Stomach (tissue), 9 donors: ENCODE measurements around the gene VEPH1. TPM values are rescaled to one million over a fixed set of nuclear protein-coding genes. Genes with fewer than 3 reads are reported as not detected.

Source experiments
- DNase-seq, 2 donors: peaks; one replicate each; pipeline versions ENCODE4 v3.0.0 to v3.0.0-alpha.2; 2013 to 2019
- H3K27ac ChIP-seq, 5 donors: fragments of 200-600 bp in 4 of 5; sonication (generic) in 4 of 5; one replicate each; pipeline ENCODE4 v1.5.1; 2013 to 2019; ENCODE audit warnings: mild to moderate bottlenecking in 1 of 5, moderate library complexity in 1 of 5
- H3K27me3 ChIP-seq, 3 donors: fragments of 200-600 bp; sonication (generic); one replicate each; pipeline ENCODE4 v1.5.1; 2017 to 2019; ENCODE audit warnings: mixed run types in 1 of 3
- H3K36me3 ChIP-seq, 4 donors: fragments of 200-600 bp; sonication (generic); 1 replicate in 3 of 4; 2 replicates in 1 of 4; pipeline ENCODE4 v1.5.1; 2016 to 2019
- H3K4me1 ChIP-seq, 4 donors: fragments of 200-600 bp; sonication (generic); one replicate each; pipeline ENCODE4 v1.5.1; 2016 to 2019
- H3K4me3 ChIP-seq, 4 donors: fragments of 200-600 bp; sonication (generic) in 3 of 4; one replicate each; pipeline ENCODE4 v1.5.1; 2016 to 2019; ENCODE audit warnings: mild to moderate bottlenecking in 1 of 4
- H3K9me3 ChIP-seq, 4 donors: fragments of 200-600 bp; sonication (generic); one replicate each; pipeline ENCODE4 v1.5.1; 2016 to 2019
- EP300 ChIP-seq: sonication (generic); formaldehyde crosslinking; IDR thresholded peaks from one replicate; pipeline ENCODE4 v1.6.1; 2017; ENCODE audit warnings: antibody characterized with exemption
- POLR2A ChIP-seq, 4 donors: fragments of 450-650 bp; IDR thresholded peaks; one replicate each; pipeline ENCODE4 v1.6.1; 2016; ENCODE audit warnings: antibody characterized with exemption in 4 of 4, control low read depth in 2 of 4, mild to moderate bottlenecking in 1 of 4, moderate library complexity in 1 of 4
- POLR2AphosphoS5 ChIP-seq, 3 donors: sonication (generic); formaldehyde crosslinking; IDR thresholded peaks; one replicate each; pipeline ENCODE4 v1.6.1; 2016; ENCODE audit warnings: antibody characterized with exemption in 3 of 3
- WGBS, 5 donors: extraction: QIAGEN DNeasy Blood & Tissue Kit in 3 of 5; methylation state at CpG; one replicate each; pipeline versions ENCODE4 v1.1.5 to v1.1.7; 2013 to 2018; 5-methylcytosine and 5-hydroxymethylcytosine counted together
- intact Hi-C: fragments of 100-400 bp; cut with DNase I; formaldehyde crosslinking; loops from one replicate; pipeline ENCODE4 v1.15.1; 2023; ENCODE audit warnings: low total_unique reads
- polyA plus RNA-seq, 3 donors: library from polyadenylated mRNA; stranded (reverse); fragments of 200-250 nt; gene quantifications; one replicate each; pipeline ENCODE4 v1.2.3, GENCODE V29; 2013
- total RNA-seq, 5 donors: library from RNA; depleted of rRNA; stranded (reverse); fragments of >200 nt; gene quantifications; one replicate each; pipeline versions ENCODE4 v1.1.0 to v1.2.3, GENCODE V29; 2014 to 2016
- TF ChIP-seq, protein P1 (sequence below), 7 experiments: fragments of 450-650 bp in 4 of 7; fragments of 200-600 bp in 3 of 7; sonication (generic) in 3 of 7; IDR thresholded peaks; one replicate each; pipeline ENCODE4 v1.5.1; 2016 to 2019; ENCODE audit warnings: antibody characterized with exemption in 7 of 7, control low read depth in 2 of 7, mild to moderate bottlenecking in 1 of 7
- donor health status: healthy with polysubstance abuse.
- donor health status: Bipolar disorder and iron deficiency.
- donor health status: healthy.

Gene VEPH1
- total and polyA plus RNA-seq, 8 donors, result 0.58 to 9.4 (median 1.5) TPM; not detected in 1

GRCh38 chr3:157301755-157302154 lies 201.5 kb downstream of the VEPH1 start:
- intact Hi-C loops, result no loop called here
- no peaks in the 10 kb centered on the region for H3K9me3 ChIP-seq
- H3K27me3 ChIP-seq, result no peaks in the 10 kb centered on the region
- no peaks in the 10 kb centered on the region for H3K36me3 ChIP-seq
- H3K4me1 ChIP-seq, result no peaks in the 10 kb centered on the region
- no peak for DNase-seq
- 85 to 95% (median 92%) methylated on average over 2 of the region's 2 CpGs for WGBS, 5 donors
- no peak overlapping the region for H3K4me3 ChIP-seq
- TF ChIP-seq POLR2AphosphoS5 (IDR thresholded peaks at IDR 0.05) (no peak), EP300 (no peak), POLR2A (IDR thresholded peaks at IDR 0.05) (no peak)
- TF ChIP-seq, protein P1, sequence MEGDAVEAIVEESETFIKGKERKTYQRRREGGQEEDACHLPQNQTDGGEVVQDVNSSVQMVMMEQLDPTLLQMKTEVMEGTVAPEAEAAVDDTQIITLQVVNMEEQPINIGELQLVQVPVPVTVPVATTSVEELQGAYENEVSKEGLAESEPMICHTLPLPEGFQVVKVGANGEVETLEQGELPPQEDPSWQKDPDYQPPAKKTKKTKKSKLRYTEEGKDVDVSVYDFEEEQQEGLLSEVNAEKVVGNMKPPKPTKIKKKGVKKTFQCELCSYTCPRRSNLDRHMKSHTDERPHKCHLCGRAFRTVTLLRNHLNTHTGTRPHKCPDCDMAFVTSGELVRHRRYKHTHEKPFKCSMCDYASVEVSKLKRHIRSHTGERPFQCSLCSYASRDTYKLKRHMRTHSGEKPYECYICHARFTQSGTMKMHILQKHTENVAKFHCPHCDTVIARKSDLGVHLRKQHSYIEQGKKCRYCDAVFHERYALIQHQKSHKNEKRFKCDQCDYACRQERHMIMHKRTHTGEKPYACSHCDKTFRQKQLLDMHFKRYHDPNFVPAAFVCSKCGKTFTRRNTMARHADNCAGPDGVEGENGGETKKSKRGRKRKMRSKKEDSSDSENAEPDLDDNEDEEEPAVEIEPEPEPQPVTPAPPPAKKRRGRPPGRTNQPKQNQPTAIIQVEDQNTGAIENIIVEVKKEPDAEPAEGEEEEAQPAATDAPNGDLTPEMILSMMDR (IDR thresholded peaks at IDR 0.05), result no peak
- H3K27ac ChIP-seq, result no peak overlapping the region

GRCh38 chr3:157300981-157301663 lies 202.1 kb downstream of the VEPH1 start:
- Histone ChIP-seq H3K4me1 (no peaks in the 10 kb centered on the region), H3K4me3 (no peak overlapping the region), H3K9me3 (no peaks in the 10 kb centered on the region), H3K27me3 (no peaks in the 10 kb centered on the region), H3K36me3 (no peaks in the 10 kb centered on the region), H3K27ac (no peak overlapping the region)
- TF ChIP-seq POLR2AphosphoS5 (IDR thresholded peaks at IDR 0.05) (no peak), EP300 (no peak), POLR2A (IDR thresholded peaks at IDR 0.05) (no peak)
- WGBS, 5 donors, result 73 to 83% (median 77%) methylated on average over 9 of the region's 9 CpGs
- no peak for DNase-seq
- intact Hi-C loops, result no loop called here

DNA sequence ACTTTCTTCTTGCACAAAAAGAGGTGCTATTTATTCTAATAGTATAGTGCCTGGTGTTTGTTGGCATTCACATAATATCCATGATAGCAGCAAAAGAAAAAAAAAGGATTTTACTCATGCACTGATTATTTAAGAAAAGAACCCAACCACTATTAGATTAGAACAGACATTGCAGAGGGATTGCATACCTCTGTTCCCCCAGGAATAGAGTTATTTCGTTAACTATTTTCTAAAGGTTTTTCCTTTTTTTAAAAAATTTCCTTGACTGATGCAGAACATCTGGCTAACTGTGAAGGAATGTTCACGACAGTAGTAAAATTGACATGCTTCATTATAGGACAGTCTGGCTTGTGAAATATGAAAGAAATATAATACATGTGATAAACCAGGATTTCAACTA lies 203.1 kb downstream of the VEPH1 start:
- intact Hi-C loops, result no loop called here
- H3K36me3 ChIP-seq, result no peaks in the 10 kb centered on the region
- no peaks in the 10 kb centered on the region for H3K27me3 ChIP-seq
- no peak overlapping the region for H3K4me3 ChIP-seq
- TF ChIP-seq POLR2AphosphoS5 (IDR thresholded peaks at IDR 0.05) (no peak), POLR2A (IDR thresholded peaks at IDR 0.05) (no peak), EP300 (no peak)
- TF ChIP-seq, protein P1 (IDR thresholded peaks at IDR 0.05), result no peak
- H3K9me3 ChIP-seq, result no peaks in the 10 kb centered on the region
- no peak for DNase-seq
- 75 to 83% (median 78%) methylated on average over 2 of the region's 2 CpGs for WGBS, 5 donors
- H3K4me1 ChIP-seq, result no peaks in the 10 kb centered on the region
- H3K27ac ChIP-seq, result no peak overlapping the region

DNA sequence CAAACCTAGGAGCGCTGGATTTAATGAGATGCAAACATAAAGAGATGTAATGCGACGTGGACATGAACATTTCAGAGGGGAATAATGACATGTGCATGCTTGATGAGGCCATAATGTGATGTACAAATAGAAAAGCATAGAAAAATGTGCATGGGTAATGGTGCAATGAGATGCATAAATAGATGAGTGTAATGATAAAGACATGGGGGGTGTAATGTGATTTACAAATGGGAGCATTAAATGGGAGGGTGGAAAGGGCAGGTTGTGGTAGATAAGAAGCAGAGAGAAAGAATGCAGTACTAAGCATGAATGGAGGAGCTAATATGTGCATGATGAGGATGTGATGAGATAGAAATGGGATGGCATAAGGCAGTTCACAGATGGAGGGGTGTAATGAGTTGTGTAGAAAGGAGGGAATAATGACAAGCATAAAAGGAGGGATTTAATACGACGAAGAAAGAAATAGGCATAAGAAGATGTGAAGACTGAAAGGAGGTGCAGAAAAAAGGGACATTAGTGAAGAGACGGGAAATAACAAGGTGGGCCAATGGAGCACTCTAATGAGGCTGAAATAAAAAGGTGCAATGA lies 205.8 kb downstream of the VEPH1 start:
- intact Hi-C loops, result no loop called here
- Histone ChIP-seq H3K4me1 (no peaks in the 10 kb centered on the region), H3K27me3 (no peaks in the 10 kb centered on the region), H3K27ac (no peak overlapping the region), H3K9me3 (no peaks in the 10 kb centered on the region), H3K4me3 (no peak overlapping the region), H3K36me3 (no peaks in the 10 kb centered on the region)
- 86 to 96% (median 95%) methylated on average over 6 of the region's 6 CpGs for WGBS, 5 donors
- DNase-seq, result no peak
- no peak for TF ChIP-seq EP300

DNA sequence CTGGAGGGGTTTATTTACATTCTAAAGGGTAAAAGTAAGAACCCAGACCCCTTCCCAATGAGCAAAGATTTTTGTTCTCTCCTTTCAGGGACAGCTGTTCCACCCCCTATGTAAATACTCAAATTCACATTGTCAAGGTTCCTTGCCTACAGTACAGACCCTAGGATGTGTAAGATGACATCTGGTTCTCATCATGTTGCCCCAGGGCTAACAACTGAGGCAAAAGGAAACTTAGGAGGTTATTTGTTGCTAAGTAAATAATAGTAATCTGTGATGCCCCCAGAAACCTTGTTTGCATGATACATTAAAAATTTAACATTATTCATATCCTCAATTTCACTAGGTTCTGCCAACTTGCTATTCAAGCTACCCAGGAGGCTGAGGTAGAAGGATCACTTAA lies 208.3 kb downstream of the VEPH1 start:
- no peak for DNase-seq
- intact Hi-C loops, result no loop called here
- Histone ChIP-seq H3K9me3 (no peaks in the 10 kb centered on the region), H3K27me3 (no peaks in the 10 kb centered on the region), H3K36me3 (no peaks in the 10 kb centered on the region), H3K4me1 (no peaks in the 10 kb centered on the region), H3K27ac (no peak overlapping the region), H3K4me3 (no peak overlapping the region)
- no peak for TF ChIP-seq EP300
- TF ChIP-seq, protein P1 (IDR thresholded peaks at IDR 0.05), result no peak
